ENCODE results near the gene NOP10. TPM values are rescaled to one million over a fixed set of nuclear protein-coding genes. Genes with fewer than 3 reads are reported as not detected.

The NOP10 gene
- total and polyA plus RNA-seq, 2 of the 13 experiments (the other 11 are each of a cell fraction or from before 2014, with no cell fraction given) = 239 to 369 TPM

GRCh38 chr15:34342737-34343575, at the start of gene NOP10, which contains the start of gene NUTM1 (continued):
- TF ChIP-seq, protein P1, sequence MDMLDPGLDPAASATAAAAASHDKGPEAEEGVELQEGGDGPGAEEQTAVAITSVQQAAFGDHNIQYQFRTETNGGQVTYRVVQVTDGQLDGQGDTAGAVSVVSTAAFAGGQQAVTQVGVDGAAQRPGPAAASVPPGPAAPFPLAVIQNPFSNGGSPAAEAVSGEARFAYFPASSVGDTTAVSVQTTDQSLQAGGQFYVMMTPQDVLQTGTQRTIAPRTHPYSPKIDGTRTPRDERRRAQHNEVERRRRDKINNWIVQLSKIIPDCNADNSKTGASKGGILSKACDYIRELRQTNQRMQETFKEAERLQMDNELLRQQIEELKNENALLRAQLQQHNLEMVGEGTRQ (IDR thresholded peaks at IDR 0.05; ENCODE audit: low read depth, low read length) = peak; percentile 93
- TF ChIP-seq, protein P1 (CRISPR knock-in tag; IDR thresholded peaks at IDR 0.05; ENCODE audit: borderline replicate concordance) = peak; percentile 95; the same call in 1 of the 2 replicates
- TF ChIP-seq FOXM1 (CRISPR knock-in tag; IDR thresholded peaks at IDR 0.05) = no peak
- TF ChIP-seq NAIF1 (CRISPR knock-in tag; IDR thresholded peaks at IDR 0.05; ENCODE audit: borderline replicate concordance) = no peak
- no peak for TF ChIP-seq ZNF326 (CRISPR knock-in tag; IDR thresholded peaks at IDR 0.05; ENCODE audit: borderline replicate concordance)
- no peak for TF ChIP-seq CC2D1A (CRISPR knock-in tag; IDR thresholded peaks at IDR 0.05)
- no peak for TF ChIP-seq ONECUT2 (CRISPR knock-in tag; IDR thresholded peaks at IDR 0.05)
- TF ChIP-seq ZFP90 (CRISPR knock-in tag; IDR thresholded peaks at IDR 0.05; ENCODE audit: borderline replicate concordance) = peak; percentile 62; the same call in 1 of the 2 replicates
- peak; percentile 79 for TF ChIP-seq GABPA (IDR thresholded peaks at IDR 0.05; ENCODE audit: low read depth, low read length)
- peak; percentile 98 for TF ChIP-seq GABPA (CRISPR knock-in tag; IDR thresholded peaks at IDR 0.05; ENCODE audit: low read depth)
- peak; percentile 95 for TF ChIP-seq ZNF276 (CRISPR knock-in tag; IDR thresholded peaks at IDR 0.05; ENCODE audit: low read depth)
- no peak for TF ChIP-seq ZNF296 (CRISPR knock-in tag; conservative IDR thresholded peaks at IDR 0.05)
- TF ChIP-seq ZNF678 (CRISPR knock-in tag; IDR thresholded peaks at IDR 0.05) = no peak
- TF ChIP-seq ZNF124 (CRISPR knock-in tag; IDR thresholded peaks at IDR 0.05) = no peak
- TF ChIP-seq, protein P2, sequence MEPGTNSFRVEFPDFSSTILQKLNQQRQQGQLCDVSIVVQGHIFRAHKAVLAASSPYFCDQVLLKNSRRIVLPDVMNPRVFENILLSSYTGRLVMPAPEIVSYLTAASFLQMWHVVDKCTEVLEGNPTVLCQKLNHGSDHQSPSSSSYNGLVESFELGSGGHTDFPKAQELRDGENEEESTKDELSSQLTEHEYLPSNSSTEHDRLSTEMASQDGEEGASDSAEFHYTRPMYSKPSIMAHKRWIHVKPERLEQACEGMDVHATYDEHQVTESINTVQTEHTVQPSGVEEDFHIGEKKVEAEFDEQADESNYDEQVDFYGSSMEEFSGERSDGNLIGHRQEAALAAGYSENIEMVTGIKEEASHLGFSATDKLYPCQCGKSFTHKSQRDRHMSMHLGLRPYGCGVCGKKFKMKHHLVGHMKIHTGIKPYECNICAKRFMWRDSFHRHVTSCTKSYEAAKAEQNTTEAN (CRISPR knock-in tag; conservative IDR thresholded peaks at IDR 0.05) = no peak
- TF ChIP-seq JUNB (CRISPR knock-in tag; IDR thresholded peaks at IDR 0.05; ENCODE audit: borderline replicate concordance) = peak; percentile 19; the same call in 1 of the 2 replicates
- TF ChIP-seq, protein P3, sequence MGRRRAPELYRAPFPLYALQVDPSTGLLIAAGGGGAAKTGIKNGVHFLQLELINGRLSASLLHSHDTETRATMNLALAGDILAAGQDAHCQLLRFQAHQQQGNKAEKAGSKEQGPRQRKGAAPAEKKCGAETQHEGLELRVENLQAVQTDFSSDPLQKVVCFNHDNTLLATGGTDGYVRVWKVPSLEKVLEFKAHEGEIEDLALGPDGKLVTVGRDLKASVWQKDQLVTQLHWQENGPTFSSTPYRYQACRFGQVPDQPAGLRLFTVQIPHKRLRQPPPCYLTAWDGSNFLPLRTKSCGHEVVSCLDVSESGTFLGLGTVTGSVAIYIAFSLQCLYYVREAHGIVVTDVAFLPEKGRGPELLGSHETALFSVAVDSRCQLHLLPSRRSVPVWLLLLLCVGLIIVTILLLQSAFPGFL (CRISPR knock-in tag; IDR thresholded peaks at IDR 0.05) = no peak
- TF ChIP-seq ZNF629 (CRISPR knock-in tag; conservative IDR thresholded peaks at IDR 0.05) = 0 out of 2 replicates have a peak, but pooled peaks have one; percentile 18
- TF ChIP-seq, protein P4, sequence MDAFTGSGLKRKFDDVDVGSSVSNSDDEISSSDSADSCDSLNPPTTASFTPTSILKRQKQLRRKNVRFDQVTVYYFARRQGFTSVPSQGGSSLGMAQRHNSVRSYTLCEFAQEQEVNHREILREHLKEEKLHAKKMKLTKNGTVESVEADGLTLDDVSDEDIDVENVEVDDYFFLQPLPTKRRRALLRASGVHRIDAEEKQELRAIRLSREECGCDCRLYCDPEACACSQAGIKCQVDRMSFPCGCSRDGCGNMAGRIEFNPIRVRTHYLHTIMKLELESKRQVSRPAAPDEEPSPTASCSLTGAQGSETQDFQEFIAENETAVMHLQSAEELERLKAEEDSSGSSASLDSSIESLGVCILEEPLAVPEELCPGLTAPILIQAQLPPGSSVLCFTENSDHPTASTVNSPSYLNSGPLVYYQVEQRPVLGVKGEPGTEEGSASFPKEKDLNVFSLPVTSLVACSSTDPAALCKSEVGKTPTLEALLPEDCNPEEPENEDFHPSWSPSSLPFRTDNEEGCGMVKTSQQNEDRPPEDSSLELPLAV (CRISPR knock-in tag; conservative IDR thresholded peaks at IDR 0.05; ENCODE audit: low read depth) = no peak
- no peak for TF ChIP-seq NFE2 (CRISPR knock-in tag; IDR thresholded peaks at IDR 0.05)
- 0 out of 2 replicates have a peak, but pooled peaks have one; percentile 83 for TF ChIP-seq ZNF556 (CRISPR knock-in tag; IDR thresholded peaks at IDR 0.05; ENCODE audit: borderline replicate concordance)
- TF ChIP-seq CCDC6 (CRISPR knock-in tag; IDR thresholded peaks at IDR 0.05) = peak; percentile 71; the same call in 1 of the 2 replicates
